ENCODE data around the gene IQCN. TPM values are rescaled to one million over a fixed set of nuclear protein-coding genes. Genes with fewer than 3 reads are reported as not detected.

Gene IQCN
- total RNA-seq, 1 experiment from 2014 or later = 0.32 TPM

- DNase-seq (ENCODE audit: extremely low read depth, low read depth) = no peak
Measured at GRCh38 chr19:18234194-18234593, 40.1 kb downstream of the IQCN start.

DNA sequence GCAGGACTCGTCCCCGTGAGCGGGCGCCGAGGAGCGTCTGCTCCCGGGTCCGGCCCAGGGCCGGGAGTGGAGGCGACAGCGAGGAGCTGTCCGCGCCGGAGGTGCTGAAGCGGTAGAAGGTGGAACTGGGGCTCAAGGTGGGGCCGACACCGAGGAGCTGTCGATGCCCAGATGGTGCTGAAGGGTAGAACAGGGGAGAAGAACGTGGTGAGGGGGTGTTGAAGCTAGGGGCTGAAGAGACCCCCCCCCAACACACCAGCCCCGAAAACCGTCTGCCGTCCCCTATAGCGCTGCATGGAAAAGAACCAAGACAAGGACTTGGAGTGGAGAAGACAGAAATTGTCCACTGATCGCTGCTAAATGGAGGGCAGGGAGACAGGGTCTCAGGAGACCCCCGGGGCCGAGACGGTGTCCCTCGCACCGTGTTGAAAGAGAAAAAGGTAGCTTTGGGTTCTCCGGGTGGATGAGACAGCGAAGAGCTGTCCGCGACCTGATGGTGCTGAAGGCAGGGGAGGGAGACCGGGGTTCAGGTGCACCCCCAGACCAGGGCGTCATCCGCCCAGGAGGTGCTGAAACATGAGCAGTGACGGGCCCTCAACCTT, 40.9 kb downstream of the IQCN start:
- DNase-seq (ENCODE audit: extremely low read depth, low read depth) = peak; percentile 48

GRCh38 chr19:18232540-18233223, 41.6 kb downstream of the IQCN start:
- DNase-seq (ENCODE audit: extremely low read depth, low read depth) = no peak

GRCh38 chr19:18231775-18232174, 42.5 kb downstream of the IQCN start:
- no peak for DNase-seq (ENCODE audit: extremely low read depth, low read depth)

DNA sequence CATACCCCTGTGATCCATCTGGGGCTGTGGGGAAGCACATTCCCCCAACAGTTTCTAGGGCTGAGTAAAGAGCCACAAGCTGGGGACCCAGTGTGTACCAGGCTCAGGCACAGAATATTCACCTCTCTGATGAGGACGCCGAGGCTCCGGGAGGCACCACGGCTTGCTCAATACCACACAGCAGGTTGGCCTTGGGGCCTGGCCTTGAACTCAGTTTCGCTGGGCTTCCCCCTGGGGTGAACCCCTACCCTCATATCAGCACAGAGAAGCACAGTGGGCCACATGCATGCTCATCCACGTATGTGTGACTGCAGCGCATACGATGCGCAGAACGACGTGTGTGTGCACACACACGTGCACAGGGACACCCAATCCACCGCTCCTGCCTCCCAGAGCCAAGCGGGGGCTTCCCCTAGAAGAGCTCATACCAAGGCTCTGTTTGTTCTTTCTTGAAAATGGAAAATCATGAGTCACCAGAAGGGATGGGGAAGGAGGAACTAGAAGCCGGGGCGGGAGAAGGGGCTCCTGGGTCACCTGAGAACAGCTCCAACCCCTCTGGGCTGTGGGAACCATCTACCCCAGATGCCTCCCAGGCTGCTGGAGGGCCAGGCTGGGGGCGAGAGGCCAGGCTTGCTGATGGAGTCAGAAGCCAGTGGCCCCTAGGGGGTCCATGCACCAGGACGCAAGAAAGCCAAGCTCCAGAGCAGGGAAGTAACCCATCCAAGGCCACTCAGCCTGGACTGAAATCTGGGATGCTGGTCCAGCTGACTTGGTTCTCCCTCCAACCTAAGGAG, 43.1 kb downstream of the IQCN start:
- no peak for DNase-seq (ENCODE audit: extremely low read depth, low read depth)

DNA sequence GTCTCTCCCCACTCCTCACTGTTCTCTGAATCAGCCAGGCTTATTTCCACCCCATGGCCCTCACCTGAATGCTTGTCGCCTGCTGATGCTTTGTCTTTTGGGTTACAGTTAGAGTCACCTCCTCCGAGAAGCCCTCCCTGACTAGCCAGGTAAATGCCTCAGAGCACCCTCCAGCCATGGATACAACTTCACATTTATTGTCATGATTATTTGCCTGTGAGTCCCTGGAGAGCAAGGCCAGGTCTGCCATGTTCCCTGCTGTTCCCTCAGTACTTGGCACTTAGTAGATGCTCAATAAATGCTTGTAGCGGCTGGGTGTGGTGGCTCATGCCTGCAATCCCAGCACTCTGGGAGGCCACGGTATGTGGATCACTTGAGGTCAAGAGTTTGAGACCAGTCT, 44.3 kb downstream of the IQCN start:
- no peak for DNase-seq (ENCODE audit: extremely low read depth, low read depth)

GRCh38 chr19:18229474-18229873, 44.8 kb downstream of the IQCN start:
- no peak for DNase-seq (ENCODE audit: extremely low read depth, low read depth)

GRCh38 chr19:18227781-18228271, 46.4 kb downstream of the IQCN start:
- DNase-seq (ENCODE audit: extremely low read depth, low read depth) = no peak

- DNase-seq (ENCODE audit: extremely low read depth, low read depth) = no peak
Measured at GRCh38 chr19:18226956-18227780, 47.1 kb downstream of the IQCN start.

GRCh38 chr19:18225702-18226468, 48.4 kb downstream of the IQCN start, which contains the start of gene PDE4C:
PDE4C (minus strand) TSS chr19:18226438; CDS start chr19:18226415, 23 bp downstream.
- no peak for DNase-seq (ENCODE audit: extremely low read depth, low read depth)

DNA sequence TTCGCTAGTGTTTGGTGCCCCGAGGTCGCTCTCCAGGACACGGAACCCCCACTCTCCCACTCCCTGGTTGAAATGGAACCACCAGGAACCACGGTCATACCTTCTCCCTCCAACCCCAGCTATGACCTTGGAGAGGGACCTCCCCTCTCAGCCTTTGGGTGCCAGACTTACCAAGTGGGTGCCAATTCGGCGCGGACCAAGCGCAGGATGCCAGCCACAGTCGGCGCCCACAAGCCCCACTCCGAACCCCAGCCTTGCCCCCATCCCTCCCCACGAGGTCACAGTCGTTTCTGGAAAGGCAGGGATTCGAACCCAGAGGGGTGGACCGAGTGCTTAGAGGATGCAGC, 48.9 kb downstream of the IQCN start:
- no peak for DNase-seq (ENCODE audit: extremely low read depth, low read depth)

DNA sequence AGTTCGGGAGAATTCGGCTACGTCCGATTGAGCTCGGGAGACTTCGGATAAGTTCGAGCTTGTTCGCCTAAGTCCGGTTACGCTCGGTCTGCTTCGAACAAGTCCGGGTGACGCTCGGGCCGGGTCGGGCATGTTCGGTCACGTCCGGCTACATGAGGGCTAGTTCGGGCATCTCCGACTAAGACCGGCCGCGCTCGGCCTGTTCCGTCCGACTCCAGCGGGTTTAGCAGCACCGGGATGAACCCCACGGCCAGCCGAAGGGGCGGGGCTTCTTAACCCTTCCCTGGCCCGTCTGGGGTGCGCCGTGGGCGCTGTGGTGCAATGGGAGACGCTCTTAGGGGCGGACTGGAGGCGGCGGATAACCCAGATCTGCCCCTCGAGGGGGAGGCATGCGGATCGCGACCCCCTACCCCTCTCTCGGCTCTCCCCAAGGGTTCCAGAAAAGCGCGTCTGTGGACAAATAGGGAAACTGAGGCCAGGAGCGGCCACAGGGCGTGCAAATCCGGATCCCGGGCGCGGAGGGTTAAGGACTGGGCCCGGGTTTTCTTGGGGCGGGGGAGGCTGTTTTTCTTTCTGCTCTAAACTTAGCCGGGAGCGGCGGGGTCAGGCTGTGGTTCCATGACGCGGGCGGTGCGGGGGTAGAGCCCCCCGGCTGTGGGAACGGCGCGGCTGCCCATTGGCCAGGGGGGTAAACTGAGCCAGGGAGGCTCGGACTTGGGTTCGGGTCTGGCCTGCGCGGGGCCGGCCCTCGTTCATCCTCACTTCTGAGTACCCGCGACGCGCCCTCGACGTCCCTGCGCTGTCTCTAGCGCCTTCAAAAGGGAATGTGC, 49.5 kb downstream of the IQCN start:
- DNase-seq (ENCODE audit: extremely low read depth, low read depth) = peak; percentile 95

DNA sequence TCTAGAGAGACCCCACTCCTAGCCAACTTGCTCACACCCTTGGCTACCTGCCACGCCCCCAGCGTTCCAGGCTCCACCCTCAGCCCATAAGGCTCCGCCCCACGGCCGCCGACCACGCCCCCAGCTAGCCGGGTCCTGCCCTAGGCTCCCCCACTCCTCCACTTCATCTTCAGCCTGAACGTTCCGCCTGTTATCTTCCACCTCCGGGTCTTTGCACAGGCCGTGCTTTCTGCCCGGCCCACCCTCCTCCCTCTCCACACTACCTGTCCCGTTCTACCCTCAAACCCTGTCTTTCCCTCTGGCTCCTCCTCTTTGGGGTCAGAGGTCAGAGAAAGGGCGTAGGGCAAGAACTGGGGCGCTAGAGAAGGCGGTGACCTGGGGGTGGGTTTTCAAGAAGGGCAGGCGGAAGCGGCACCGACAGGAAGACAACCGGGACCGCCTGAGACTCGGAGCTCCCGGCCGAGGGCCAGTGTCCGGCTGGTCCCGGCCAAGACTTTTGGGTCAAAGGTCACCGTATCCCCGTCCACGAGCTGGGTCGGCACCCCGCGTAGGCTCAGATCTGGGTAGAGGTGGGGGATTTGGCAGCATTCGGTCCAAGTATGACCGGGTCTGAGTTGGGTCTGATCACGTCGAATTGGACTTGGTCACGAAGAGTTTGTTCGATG, 50.3 kb downstream of the IQCN start:
- DNase-seq (ENCODE audit: extremely low read depth, low read depth) = no peak

DNA sequence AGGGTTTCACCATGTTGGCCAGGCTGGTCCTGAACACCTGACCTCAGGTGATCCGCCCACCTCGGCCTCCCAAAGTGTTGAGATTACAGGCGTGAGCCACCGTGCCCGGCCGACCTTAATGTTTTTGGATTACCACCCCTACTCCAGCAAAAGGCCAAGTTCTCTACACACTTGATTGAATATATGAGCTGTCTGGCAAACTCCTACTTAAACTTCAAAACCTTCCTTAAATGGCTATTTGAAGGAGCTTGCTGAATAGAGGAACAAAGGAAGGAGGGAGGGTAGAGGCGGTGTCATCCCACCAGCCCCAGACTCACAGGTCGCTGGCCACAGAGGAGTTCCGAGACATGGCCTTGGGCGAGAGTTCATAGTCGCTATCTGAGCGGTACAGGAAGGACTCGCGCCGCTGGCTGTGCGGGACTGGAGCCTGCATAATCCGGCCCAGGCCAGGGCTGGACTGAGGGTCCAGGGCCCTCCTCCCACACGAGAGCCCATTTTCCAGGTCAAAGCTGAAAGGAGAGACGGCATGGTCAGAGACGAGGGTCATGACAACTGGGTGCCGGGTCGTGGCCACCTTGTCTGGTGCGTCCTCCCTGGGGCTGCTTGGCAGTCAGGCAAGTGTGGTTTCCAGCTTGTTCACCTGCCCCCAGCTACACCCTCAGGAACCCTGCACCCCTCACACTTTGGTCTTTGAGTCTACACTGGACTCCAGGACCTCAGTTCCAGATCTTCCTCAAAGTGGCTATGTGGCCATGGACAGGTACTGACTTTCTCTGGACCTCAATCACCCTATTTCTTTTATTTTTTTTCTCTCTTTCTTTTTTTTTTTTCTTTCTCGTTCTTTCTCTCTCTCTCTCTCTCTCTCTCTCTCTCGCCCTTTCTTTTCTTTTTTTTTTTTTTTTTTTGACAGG, 52.2 kb downstream of the IQCN start:
- DNase-seq (ENCODE audit: extremely low read depth, low read depth) = no peak

GRCh38 chr19:18220632-18221275, 53.5 kb downstream of the IQCN start:
- no peak for DNase-seq (ENCODE audit: extremely low read depth, low read depth)

DNA sequence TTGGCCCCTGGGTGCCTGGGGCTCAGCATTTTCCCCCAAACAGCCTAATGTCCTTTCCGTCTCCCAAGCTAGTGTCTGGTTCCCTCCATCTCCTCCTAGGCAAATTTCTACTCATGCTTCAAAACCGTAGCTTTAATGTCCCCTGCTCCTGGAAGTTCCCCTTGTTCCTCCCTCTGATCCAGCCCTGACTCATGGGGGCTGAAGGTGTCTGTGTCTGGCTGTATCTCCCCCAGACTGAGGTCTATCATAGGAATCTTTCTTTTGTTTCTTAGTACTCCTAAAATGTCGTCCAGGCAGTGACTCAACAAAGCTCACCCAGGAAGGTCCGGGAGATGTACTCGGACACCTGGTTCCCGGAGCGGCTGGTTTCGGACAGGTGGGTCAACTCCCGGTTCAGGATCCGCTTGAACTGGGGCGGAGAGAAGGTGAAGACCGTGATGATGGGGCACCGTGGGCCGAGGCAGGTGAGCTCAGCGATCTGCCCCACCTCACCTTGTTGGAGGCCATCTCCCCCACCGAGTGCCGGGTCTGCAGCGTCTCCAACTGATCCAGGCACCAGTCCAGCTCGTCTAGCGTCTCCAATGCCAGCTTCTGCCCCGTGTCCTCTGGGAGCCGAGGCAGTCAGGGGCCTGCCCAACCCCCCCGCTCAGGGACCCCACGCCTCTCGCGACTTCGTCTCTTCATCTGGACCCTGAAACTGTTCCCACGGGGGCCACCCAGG, 54.2 kb downstream of the IQCN start:
- no peak for DNase-seq (ENCODE audit: extremely low read depth, low read depth)
